Measurements from ENCODE around the gene BFSP2.
A peak's percentile ranks its signal among the peaks of the same experiment; 100 is the strongest.

BFSP2 gene

GRCh38 chr3:133442518-133442917 lies 42.7 kb downstream of the BFSP2 start:
- H3K4me1 ChIP-seq = peaks cover 6% of the 10 kb centered on the region; the same call in 1 of the 2 replicates
- no peaks in the 10 kb centered on the region for H3K27me3 ChIP-seq
- H3K36me3 ChIP-seq = no peaks in the 10 kb centered on the region
- no peak overlapping the region for H3K4me3 ChIP-seq (ENCODE audit: low read depth, low read length)
- no peak for DNase-seq
- no peak for TF ChIP-seq CTCF (IDR thresholded peaks at IDR 0.05; ENCODE audit: low read depth, low read length)
- H3K9me3 ChIP-seq = peaks cover 3% of the 10 kb centered on the region

- Histone ChIP-seq H3K4me3 (ENCODE audit: low read depth, low read length) (no peak overlapping the region), H3K9me3 (peaks cover 3% of the 10 kb centered on the region), H3K4me1 (peaks cover 6% of the 10 kb centered on the region; the same call in 1 of the 2 replicates), H3K36me3 (no peaks in the 10 kb centered on the region), H3K27me3 (no peaks in the 10 kb centered on the region)
- DNase-seq = no peak
- TF ChIP-seq CTCF (IDR thresholded peaks at IDR 0.05; ENCODE audit: low read depth, low read length) = peak; percentile 15; the same call in 1 of the 2 replicates
These were observed 44.0 kb downstream of the BFSP2 start for GRCh38 chr3:133443649-133444422.

GRCh38 chr3:133444423-133444774 lies 44.5 kb downstream of the BFSP2 start:
- TF ChIP-seq CTCF (IDR thresholded peaks at IDR 0.05; ENCODE audit: low read depth, low read length) = no peak
- H3K27me3 ChIP-seq = no peaks in the 10 kb centered on the region
- no peak overlapping the region for H3K4me3 ChIP-seq (ENCODE audit: low read depth, low read length)
- peaks cover 3% of the 10 kb centered on the region for H3K9me3 ChIP-seq
- DNase-seq = no peak
- no peaks in the 10 kb centered on the region for H3K36me3 ChIP-seq
- H3K4me1 ChIP-seq = peaks cover 6% of the 10 kb centered on the region; the same call in 1 of the 2 replicates

GRCh38 chr3:133445108-133445507 lies 45.3 kb downstream of the BFSP2 start:
- DNase-seq = no peak
- H3K4me3 ChIP-seq (ENCODE audit: low read depth, low read length) = no peak overlapping the region
- peaks cover 6% of the 10 kb centered on the region; the same call in 1 of the 2 replicates for H3K4me1 ChIP-seq

GRCh38 chr3:133447750-133448477 lies 48.1 kb downstream of the BFSP2 start:
- Histone ChIP-seq H3K27me3 (no peaks in the 10 kb centered on the region), H3K36me3 (no peaks in the 10 kb centered on the region), H3K4me3 (ENCODE audit: low read depth, low read length) (no peak overlapping the region), H3K9me3 (no peaks in the 10 kb centered on the region), H3K4me1 (peaks cover 2% of the 10 kb centered on the region; the same call in 1 of the 2 replicates)
- TF ChIP-seq CTCF (IDR thresholded peaks at IDR 0.05; ENCODE audit: low read depth, low read length) = no peak
- no peak for DNase-seq

More at GRCh38 chr3:133445108-133445507, 45.3 kb downstream of the BFSP2 start:
- Histone ChIP-seq H3K9me3 (peaks cover 3% of the 10 kb centered on the region), H3K36me3 (no peaks in the 10 kb centered on the region), H3K27me3 (no peaks in the 10 kb centered on the region)
- no peak for TF ChIP-seq CTCF (IDR thresholded peaks at IDR 0.05; ENCODE audit: low read depth, low read length)
